Neuronal stem cell (in vitro differentiated cells): ENCODE data around the gene SF3B4.
A peak's percentile ranks its signal among the peaks of the same experiment; 100 is the strongest.

Experiments used
- DNase-seq: peaks from one replicate; pipeline ENCODE4 v3.0.0-alpha.2; 2013; ENCODE audit warnings: low spot score
- H2AFZ ChIP-seq: one replicate; pipeline ENCODE4 v1.6.1; 2013; ENCODE audit warnings: mild to moderate bottlenecking, low read length, inconsistent platforms
- H2AK5ac ChIP-seq: 2 replicates; pipeline ENCODE4 v1.6.1; 2013; ENCODE audit warnings: low read depth, mild to moderate bottlenecking, inconsistent platforms, low read length, moderate library complexity, mixed read lengths
- H2BK120ac ChIP-seq: 2 replicates; pipeline ENCODE4 v1.6.1; 2013; ENCODE audit warnings: low read depth, mild to moderate bottlenecking, inconsistent platforms, low read length, moderate library complexity, mixed read lengths
- H2BK12ac ChIP-seq: one replicate; pipeline ENCODE4 v1.6.1; 2013; ENCODE audit warnings: low read length, inconsistent platforms
- H2BK15ac ChIP-seq: 2 replicates; pipeline ENCODE4 v1.6.1; 2013; ENCODE audit warnings: mild to moderate bottlenecking, low read length, inconsistent platforms, mixed read lengths
- H2BK5ac ChIP-seq: one replicate; pipeline ENCODE4 v1.6.1; 2013; ENCODE audit warnings: inconsistent platforms, mild to moderate bottlenecking, low read length, moderate library complexity
- H3K14ac ChIP-seq: one replicate; pipeline ENCODE4 v1.6.1; 2013; ENCODE audit warnings: low read length, inconsistent platforms
- H3K18ac ChIP-seq: 2 replicates; pipeline ENCODE4 v1.6.1; 2013; ENCODE audit warnings: low read length, inconsistent platforms
- H3K23ac ChIP-seq: 2 replicates; pipeline ENCODE4 v1.6.1; 2013; ENCODE audit warnings: low read depth, mild to moderate bottlenecking, mixed read lengths, low read length, inconsistent platforms; ENCODE audit not compliant: poor library complexity
- H3K27ac ChIP-seq: replicated peaks from 3 replicates; pipeline ENCODE4 v1.5.1; 2013; ENCODE audit warnings: low read length, inconsistent platforms
- H3K27me3 ChIP-seq, 3 experiments: 2 replicates each; pipeline ENCODE4 v1.6.1; 2013; ENCODE audit warnings: low read length in 3 of 3, mild to moderate bottlenecking in 2 of 3, inconsistent platforms in 1 of 3, low read depth in 1 of 3, mixed read lengths in 1 of 3, moderate library complexity in 1 of 3; ENCODE audit not compliant: control insufficient read depth in 3 of 3, insufficient read depth in 3 of 3
- H3K36me3 ChIP-seq, 2 donors: replicated peaks in 1 of 2; 2 replicates each; pipeline ENCODE4 v1.6.1; 2013; ENCODE audit warnings: low read length in 2 of 2; ENCODE audit not compliant: control insufficient read depth in 2 of 2, insufficient read depth in 2 of 2
- H3K4ac ChIP-seq: 2 replicates; pipeline ENCODE4 v1.6.1; 2013; ENCODE audit warnings: inconsistent platforms, mild to moderate bottlenecking, low read length, moderate library complexity
- H3K4me1 ChIP-seq, 2 donors: 1 replicate in 1 of 2; 2 replicates in 1 of 2; pipeline ENCODE4 v1.6.1; 2013; ENCODE audit warnings: low read length in 2 of 2, low read depth in 1 of 2; ENCODE audit not compliant: control insufficient read depth in 2 of 2, insufficient read depth in 1 of 2
- H3K4me2 ChIP-seq: one replicate; pipeline ENCODE4 v1.6.1; 2013; ENCODE audit warnings: mild to moderate bottlenecking, low read length, inconsistent platforms; ENCODE audit not compliant: insufficient read depth, poor library complexity, severe bottlenecking
- H3K4me3 ChIP-seq, 2 donors: 2 replicates each; pipeline ENCODE4 v1.5.1; 2013; ENCODE audit warnings: low read length in 2 of 2, mild to moderate bottlenecking in 2 of 2, inconsistent platforms in 1 of 2, moderate library complexity in 1 of 2
- H3K79me1 ChIP-seq: one replicate; pipeline ENCODE4 v1.6.1; 2013; ENCODE audit warnings: low read depth, mild to moderate bottlenecking, inconsistent platforms, low read length, moderate library complexity
- H3K9ac ChIP-seq: one replicate; pipeline ENCODE4 v1.6.1; 2013; ENCODE audit warnings: mild to moderate bottlenecking, low read depth, low read length, inconsistent platforms; ENCODE audit not compliant: poor library complexity
- H3K9me3 ChIP-seq, 2 donors: replicated peaks in 1 of 2; 2 replicates each; pipeline versions ENCODE3 to v1.6.1; 2013; ENCODE audit warnings: low read length in 2 of 2, mild to moderate bottlenecking in 2 of 2, inconsistent platforms in 1 of 2, low read depth in 1 of 2, mixed read lengths in 1 of 2, moderate library complexity in 1 of 2; ENCODE audit not compliant: control insufficient read depth in 2 of 2, insufficient read depth in 1 of 2
- H4K8ac ChIP-seq: one replicate; pipeline ENCODE4 v1.6.1; 2013; ENCODE audit warnings: low read depth, mild to moderate bottlenecking, inconsistent platforms, low read length, moderate library complexity
- H4K91ac ChIP-seq: one replicate; pipeline ENCODE4 v1.6.1; 2013; ENCODE audit warnings: low read length, low read depth, mild to moderate bottlenecking, inconsistent platforms; ENCODE audit not compliant: poor library complexity
- WGBS, 2 donors: extraction: QIAGEN DNeasy Blood & Tissue Kit; methylation state at CpG; one replicate each; pipeline ENCODE4 v1.1.7; 2013; ENCODE audit warnings: missing lambda C conversion rate in 2 of 2, mixed read lengths in 1 of 2; ENCODE audit not compliant: insufficient read length in 2 of 2, insufficient replicate concordance in 1 of 2; ENCODE audit errors: extremely low coverage in 2 of 2; 5-methylcytosine and 5-hydroxymethylcytosine counted together

Gene SF3B4

DNA sequence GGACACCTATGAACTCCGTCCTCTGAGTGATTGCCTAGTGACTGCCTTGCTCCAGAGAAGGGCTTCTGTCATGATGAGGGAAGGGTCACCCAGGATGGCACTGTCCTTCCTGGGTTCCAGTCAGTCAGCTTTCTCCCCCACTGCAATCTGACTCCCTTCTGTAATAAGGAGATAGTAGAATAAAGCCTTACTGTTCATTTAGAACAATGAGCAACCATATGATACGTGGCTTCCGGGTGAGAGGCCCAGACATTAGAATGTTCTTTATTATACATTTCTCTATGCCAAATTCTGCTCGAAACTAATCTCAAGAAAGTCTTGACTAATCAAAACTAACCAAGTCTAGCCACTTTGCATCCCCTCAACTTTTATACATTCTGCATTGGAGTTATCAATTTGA lies 17.6 kb upstream of the SF3B4 start:
- DNase-seq: no peak
- no peak overlapping the region for H2BK120ac ChIP-seq
- no peak overlapping the region for H3K27ac ChIP-seq
- WGBS, 2 donors: no CpG with 5 or more reads among the region's 4 CpGs
- H3K4me3 ChIP-seq: no peak overlapping the region
- H3K79me1 ChIP-seq: no peaks in the 10 kb centered on the region
- no peak overlapping the region for H2BK12ac ChIP-seq
- H3K4ac ChIP-seq: no peak overlapping the region
- no peak overlapping the region for H2AK5ac ChIP-seq
- no peak overlapping the region for H2AFZ ChIP-seq
- no peaks in the 10 kb centered on the region for H3K9me3 ChIP-seq
- H2BK15ac ChIP-seq: no peak overlapping the region
- no peak overlapping the region for H3K4me2 ChIP-seq
- no peak overlapping the region for H4K91ac ChIP-seq
- H3K4me1 ChIP-seq: peaks cover 0 to 5% of the 10 kb centered on the region in 2 donors
- no peak overlapping the region for H4K8ac ChIP-seq
- no peak overlapping the region for H3K9ac ChIP-seq
- no peak overlapping the region for H2BK5ac ChIP-seq
- no peak overlapping the region for H3K14ac ChIP-seq
- peaks cover 25 to 59% of the 10 kb centered on the region in 2 donors for H3K36me3 ChIP-seq
- no peaks in the 10 kb centered on the region for H3K27me3 ChIP-seq
- no peak overlapping the region for H3K18ac ChIP-seq
- H3K23ac ChIP-seq: no peak overlapping the region

DNA sequence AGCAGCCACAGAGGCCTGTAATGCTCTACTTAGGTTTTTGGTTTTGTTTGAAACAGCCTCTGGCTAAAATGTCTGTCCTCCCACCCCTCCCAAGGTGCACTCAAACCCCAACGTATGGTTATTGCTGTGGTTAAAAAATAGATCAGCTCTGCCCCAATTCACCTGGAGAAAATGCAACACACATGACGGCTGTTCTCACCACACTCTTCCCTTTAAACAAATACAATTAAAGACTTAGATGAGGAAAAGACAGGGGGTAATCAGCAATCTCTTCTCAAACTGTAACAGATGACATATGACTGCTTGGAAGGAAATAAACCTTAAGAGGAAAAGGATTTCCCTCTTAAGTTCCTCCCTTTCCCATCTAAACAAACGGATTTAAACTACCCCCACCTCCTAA lies 15.3 kb upstream of the SF3B4 start:
- H3K18ac ChIP-seq: no peak overlapping the region
- H3K4me3 ChIP-seq: no peak overlapping the region
- no peak overlapping the region for H3K4ac ChIP-seq
- DNase-seq: no peak
- H3K27ac ChIP-seq: no peak overlapping the region
- H3K9me3 ChIP-seq: no peaks in the 10 kb centered on the region
- H2AFZ ChIP-seq: no peak overlapping the region
- no peak overlapping the region for H2BK120ac ChIP-seq
- H2BK5ac ChIP-seq: no peak overlapping the region
- no peak overlapping the region for H2BK12ac ChIP-seq
- no peak overlapping the region for H2AK5ac ChIP-seq
- peaks cover 20 to 37% of the 10 kb centered on the region in 2 donors for H3K36me3 ChIP-seq
- no peak overlapping the region for H4K91ac ChIP-seq
- H4K8ac ChIP-seq: no peak overlapping the region
- peaks cover under 1 to 12% of the 10 kb centered on the region in 2 donors for H3K4me1 ChIP-seq
- no peak overlapping the region for H3K9ac ChIP-seq
- H2BK15ac ChIP-seq: no peak overlapping the region
- no peak overlapping the region for H3K23ac ChIP-seq
- no CpG with 5 or more reads among the region's 3 CpGs for WGBS, 2 donors
- no peaks in the 10 kb centered on the region for H3K27me3 ChIP-seq
- H3K4me2 ChIP-seq: no peak overlapping the region
- H3K14ac ChIP-seq: no peak overlapping the region
- H3K79me1 ChIP-seq: no peaks in the 10 kb centered on the region

DNA sequence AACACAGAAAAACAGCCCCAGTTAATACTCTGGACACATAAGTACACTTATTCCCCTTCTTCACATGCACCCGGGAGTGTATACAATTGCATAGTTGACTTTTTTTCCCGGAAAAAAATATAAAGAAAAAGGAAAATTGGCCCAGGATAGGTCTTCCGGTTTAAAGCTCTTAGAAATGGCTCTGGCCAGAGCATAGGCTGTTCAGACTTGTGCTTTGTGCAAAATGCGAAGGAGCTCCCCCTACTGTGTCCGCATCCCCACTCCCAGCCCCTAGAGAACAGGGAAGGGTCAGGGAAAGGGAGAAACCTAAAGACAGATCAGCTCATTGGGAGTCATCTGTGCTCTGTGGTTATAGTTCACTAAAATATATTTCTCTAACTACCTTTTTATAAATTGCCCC lies 14.6 kb upstream of the SF3B4 start:
- WGBS, 2 donors: no CpG with 5 or more reads among the region's 5 CpGs
- H2BK120ac ChIP-seq: no peak overlapping the region
- peak; percentile 42 for DNase-seq
- no peak overlapping the region for H2BK12ac ChIP-seq
- no peak overlapping the region for H3K27ac ChIP-seq
- H4K8ac ChIP-seq: no peak overlapping the region
- peak overlapping the region; percentile 56 for H2AFZ ChIP-seq
- no peaks in the 10 kb centered on the region for H3K79me1 ChIP-seq
- H3K18ac ChIP-seq: no peak overlapping the region
- no peak overlapping the region for H3K4me2 ChIP-seq
- H2BK15ac ChIP-seq: no peak overlapping the region
- no peaks in the 10 kb centered on the region for H3K9me3 ChIP-seq
- H2AK5ac ChIP-seq: no peak overlapping the region
- no peak overlapping the region for H2BK5ac ChIP-seq
- H3K27me3 ChIP-seq: no peaks in the 10 kb centered on the region
- no peak overlapping the region for H3K4ac ChIP-seq
- no peak overlapping the region for H3K14ac ChIP-seq
- no peak overlapping the region for H3K9ac ChIP-seq
- H4K91ac ChIP-seq: no peak overlapping the region
- H3K23ac ChIP-seq: no peak overlapping the region
- no peak overlapping the region for H3K4me3 ChIP-seq
- peaks cover 20 to 31% of the 10 kb centered on the region in 2 donors for H3K36me3 ChIP-seq
- H3K4me1 ChIP-seq: peaks cover 5 to 19% of the 10 kb centered on the region in 2 donors

DNA sequence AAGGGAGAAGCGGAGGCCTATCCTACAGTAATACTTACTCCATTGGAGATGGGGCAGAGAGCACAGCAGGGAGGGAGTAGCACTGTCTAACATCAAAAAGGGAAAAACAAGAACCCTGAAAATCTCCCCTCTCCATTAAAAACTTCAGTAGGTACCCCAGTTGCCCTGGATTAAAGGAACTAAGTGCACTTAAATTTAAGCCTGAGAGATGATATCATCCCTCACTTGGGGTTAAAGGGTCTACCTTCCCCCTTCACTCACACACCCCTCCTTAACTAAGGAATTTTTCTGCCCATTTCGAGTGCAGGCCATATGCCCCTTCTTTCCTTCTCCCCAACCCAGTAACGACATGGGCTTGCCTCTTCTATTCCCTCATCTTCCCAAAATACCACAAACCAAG lies 12.8 kb upstream of the SF3B4 start:
- H3K4me1 ChIP-seq: peaks cover 14 to 24% of the 10 kb centered on the region in 2 donors

More for the DNA sequence above, 12.8 kb upstream of the SF3B4 start:
- no peak overlapping the region for H2BK15ac ChIP-seq
- no peak overlapping the region for H3K23ac ChIP-seq
- H2AK5ac ChIP-seq: no peak overlapping the region
- no peaks in the 10 kb centered on the region for H3K27me3 ChIP-seq
- H2AFZ ChIP-seq: no peak overlapping the region
- H3K14ac ChIP-seq: no peak overlapping the region
- no peak overlapping the region for H2BK120ac ChIP-seq
- H3K9ac ChIP-seq: no peak overlapping the region
- no CpG with 5 or more reads among the region's 3 CpGs for WGBS, 2 donors
- no peak overlapping the region for H3K18ac ChIP-seq
- H4K91ac ChIP-seq: no peak overlapping the region
- H2BK5ac ChIP-seq: no peak overlapping the region
- H3K4me3 ChIP-seq: no peak overlapping the region
- H3K36me3 ChIP-seq: peaks cover 18 to 24% of the 10 kb centered on the region in 2 donors
- H3K4ac ChIP-seq: no peak overlapping the region
- H3K27ac ChIP-seq: no peak overlapping the region
- no peaks in the 10 kb centered on the region for H3K9me3 ChIP-seq
- H2BK12ac ChIP-seq: no peak overlapping the region
- no peak overlapping the region for H3K4me2 ChIP-seq
- H3K79me1 ChIP-seq: no peaks in the 10 kb centered on the region
- DNase-seq: no peak
- H4K8ac ChIP-seq: no peak overlapping the region
